ENCODE data around the gene CRY1.
A peak's percentile ranks its signal among the peaks of the same experiment; 100 is the strongest.

CRY1 gene

DNA sequence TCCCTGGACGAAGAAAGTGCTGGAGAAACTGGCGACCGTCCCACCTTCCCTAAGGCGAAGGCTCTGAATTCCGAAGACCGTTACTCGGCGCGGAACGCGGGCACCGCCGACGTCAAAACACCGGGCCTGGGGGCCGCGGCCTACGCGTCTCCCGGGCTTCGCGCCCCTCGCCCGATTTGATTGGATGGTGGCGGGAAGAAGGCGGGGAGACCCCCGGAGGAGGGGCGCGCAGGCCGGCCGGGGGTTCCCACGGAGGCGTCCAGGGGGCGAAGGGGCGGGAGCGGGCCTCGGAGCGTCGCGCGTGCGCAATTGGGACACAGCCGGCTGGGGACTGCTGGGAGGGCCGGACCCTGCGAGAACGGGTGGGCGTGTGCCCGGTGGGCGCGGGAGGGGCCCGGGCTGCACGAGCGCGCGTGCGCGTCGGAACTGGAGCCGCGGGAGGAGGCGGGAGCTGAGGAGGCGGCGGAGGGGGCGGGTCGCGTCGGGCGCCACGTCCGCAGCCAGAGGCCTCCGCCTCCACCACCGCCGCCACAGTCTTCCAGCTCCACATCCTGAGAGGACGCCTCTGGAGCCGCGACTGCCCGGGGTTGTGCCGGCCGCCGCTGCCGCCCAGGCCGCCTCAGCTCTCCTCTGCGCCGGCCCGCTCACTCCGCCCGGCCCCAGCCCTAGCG, 137.8 kb downstream of the CRY1 start, which contains the start of gene TMEM263:
TSS of gene TMEM263 (plus strand) at position 531 of the 671 bp plus-strand sequence. CDS start 11,210 bp downstream, outside the sequence.
- peak; percentile 99 for DNase-seq

DNA sequence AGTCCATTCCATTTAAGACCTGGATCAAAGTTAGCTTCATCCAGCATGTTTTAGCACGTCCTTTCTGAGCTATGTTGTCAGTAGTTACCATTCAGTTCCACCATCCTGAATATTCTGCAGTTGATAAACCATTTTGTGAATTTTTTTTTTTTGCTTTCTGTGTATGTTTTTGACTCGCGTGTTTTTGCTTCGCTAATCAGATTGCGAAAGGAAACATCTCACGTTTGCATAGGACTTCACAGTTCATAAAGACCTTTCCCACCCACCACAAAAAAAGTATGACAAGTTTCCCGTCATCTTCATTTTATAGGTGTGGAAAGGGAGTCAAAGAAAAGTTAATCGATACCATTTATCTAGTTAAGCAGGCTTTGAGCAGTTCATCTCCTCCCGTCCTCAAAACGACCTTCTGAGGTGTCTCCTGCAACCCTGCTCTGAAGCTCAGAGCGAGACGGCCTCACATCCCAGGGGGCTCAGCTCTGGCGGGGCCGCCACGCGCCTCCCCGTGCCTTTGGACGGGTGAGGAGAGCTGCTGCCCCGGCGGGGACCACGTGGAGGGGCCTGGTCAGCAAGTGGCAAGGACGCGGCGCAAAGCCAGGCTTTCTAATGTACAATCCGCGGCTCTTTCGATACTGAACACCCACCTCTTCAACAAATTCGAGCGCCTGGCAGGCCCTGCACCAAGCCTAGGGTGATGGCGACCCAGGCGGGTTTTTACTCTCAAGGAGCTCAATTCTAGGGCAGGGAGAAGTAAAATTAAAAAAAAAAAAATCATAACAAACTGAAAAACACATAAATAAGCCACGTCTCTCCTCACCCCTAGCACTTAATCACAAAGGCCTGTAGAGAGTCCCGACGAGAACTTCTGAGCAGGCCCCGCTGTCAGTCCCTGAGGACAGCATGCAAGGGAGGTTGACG, 138.6 kb downstream of the CRY1 start:
- DNase-seq: peak; percentile 57

DNA sequence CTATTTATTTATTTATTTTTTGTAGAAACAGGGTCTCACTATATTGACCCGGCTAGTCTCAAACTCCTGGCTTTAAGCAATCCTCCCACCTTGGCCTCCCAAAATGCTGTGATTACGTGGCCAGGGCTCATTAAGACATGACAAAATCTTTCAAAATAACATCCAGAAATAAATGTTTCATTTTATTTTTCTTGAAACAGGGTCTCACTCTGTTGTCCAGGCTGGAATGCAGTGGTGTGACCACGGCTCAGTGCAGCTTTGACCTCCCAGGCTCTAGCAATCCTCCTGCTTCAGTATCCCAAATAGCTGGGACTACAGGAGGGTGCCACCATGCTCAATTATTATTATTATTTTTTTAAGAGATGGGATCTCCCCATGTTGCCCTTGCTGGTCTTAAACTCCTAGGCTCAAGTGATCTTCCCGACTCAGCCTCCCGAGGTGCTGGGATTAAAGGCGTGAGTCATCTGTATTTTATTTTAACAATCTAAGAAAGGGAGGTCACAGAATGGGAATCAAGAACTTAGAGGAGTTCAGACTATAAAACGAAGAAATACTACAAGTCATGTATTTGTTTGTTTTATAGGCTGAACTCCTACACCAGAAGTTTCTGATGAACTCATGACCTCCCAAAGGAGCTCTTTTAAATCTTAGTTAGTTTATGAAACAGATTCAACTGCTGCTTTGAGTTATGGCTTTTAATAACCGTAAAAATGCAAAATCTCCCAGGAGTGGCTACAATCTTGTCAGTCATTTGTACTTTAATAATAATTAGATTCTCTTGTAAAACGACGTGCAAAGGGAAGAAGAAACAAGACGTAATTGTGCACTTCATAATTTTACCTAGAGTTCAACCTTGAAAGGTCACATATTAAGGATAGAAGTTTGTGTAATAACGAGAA, 139.7 kb downstream of the CRY1 start:
- DNase-seq: no peak

DNA sequence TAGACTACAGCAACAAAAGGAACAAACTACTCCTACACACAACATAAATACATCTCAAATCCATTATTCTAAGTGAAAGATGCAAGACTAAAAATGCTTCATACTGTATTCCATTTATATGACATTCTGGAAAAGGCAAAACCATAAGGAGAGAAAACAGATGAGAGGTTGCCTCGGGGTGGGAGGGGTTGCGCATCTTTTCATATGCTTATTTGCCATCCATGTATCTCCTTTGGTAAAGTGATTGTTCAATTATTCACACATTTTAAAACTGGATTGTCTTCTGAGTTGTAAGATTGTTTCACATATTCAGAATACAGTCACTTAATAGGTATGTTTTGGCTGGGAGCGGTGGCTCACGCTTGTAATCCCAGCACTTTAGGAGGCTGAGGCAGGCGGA, 142.8 kb downstream of the CRY1 start:
- DNase-seq: no peak

DNA sequence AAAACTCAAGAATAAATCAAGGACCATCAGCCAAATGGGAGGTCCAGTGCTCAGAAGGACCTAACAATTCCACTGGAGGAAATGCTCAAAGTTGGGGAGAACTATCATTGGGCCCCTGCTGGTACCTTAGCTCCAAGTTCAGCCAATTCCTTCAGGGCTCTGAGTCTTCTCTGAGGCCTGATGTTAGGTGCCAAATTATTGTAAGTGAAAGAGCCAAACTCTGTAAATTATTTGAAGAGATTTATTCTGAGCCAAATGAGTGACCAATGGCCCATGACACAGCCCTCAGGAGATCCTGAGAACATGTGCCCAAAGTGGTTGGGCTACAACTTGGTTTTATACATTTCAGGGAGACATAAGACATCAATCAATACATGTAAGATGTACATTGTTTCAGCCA, 145.9 kb downstream of the CRY1 start:
- DNase-seq: no peak

DNA sequence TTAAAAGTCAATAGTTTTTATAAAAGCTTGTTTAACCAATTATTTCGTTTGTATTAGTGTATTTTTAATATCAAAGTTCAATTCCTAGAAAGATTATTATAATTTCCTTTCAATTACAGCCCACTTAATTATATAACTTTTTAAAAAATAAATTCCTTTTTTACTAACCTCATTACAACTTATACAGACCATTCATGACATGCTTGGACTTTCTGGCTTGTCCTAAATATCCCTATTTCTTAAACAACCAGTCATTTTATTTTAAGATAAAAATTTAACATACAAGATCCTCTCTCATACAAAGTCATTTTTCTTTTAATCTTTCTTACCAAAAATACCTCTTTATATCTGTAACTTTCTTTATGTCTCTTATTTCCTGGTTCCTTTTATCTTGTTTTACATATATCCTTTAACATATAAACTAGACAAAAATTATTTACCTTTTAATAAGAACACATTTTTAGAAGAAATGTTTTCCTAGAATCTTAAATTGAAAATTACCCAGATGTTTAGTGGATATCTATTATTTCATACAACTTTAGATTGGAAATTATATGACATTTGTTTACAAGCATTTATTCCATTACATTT, 148.0 kb downstream of the CRY1 start:
- DNase-seq: no peak

DNA sequence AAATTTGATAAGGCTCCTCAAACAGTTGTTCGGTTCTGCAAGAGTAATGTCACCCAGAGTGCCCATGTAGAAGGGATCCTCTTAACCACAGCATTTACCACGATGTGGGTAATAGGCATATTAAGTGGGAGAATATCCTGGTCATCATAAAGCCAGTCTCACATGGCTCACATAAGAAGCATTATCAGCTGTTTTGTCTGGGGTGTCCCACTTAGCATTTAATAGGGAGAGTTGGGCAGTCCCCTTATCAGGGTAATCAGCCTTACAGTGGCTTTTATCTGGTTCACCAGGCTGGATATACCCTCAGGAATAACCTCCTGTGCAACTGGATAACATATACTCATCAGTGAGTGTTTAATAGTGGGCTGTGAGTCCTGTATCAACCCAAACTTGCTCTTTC, 150.6 kb downstream of the CRY1 start:
- no peak for DNase-seq

DNA sequence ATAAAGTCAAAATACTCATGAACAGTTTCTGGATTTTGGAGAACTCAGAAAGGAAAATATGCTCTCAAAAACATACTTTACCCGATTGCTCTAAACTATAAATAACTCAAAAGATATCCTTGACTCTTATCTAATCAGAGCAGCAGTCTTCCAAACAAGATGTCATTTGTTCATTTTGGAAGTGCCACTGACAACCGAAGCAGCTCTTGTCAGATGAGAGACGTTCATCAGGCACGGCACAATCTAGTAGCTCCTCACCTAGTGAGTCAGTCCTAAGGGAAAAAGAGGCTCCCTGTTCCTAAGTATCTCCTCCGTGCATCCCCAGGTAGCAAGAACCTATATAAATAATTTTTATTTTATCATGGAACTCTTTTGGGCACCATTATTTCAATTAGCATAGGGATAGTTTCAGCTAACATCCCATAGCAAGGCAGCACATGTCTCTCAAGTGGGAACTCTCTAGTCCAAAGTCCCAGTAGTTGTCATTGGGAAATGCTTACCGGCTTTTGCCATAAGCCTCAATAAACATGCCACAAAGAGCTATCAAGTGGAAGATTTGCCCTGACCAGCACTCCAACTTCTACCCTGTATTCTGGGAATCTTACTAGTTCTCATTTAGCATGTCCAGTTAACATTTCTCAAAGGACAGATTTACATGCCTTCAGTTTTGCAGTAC, 151.7 kb downstream of the CRY1 start:
- no peak for DNase-seq
